SK-N-SH (cell line): ENCODE data around the gene RTP2. TPM values are rescaled to one million over a fixed set of nuclear protein-coding genes. Genes with fewer than 3 reads are reported as not detected.
A peak's percentile ranks its signal among the peaks of the same experiment; 100 is the strongest.

Experiments used
- CTCF ChIA-PET: fragments of 300-600, 350-600 bp; formaldehyde crosslinking; extraction: SDS; loops from one replicate; lab custom pipeline; 2021; lab: Yijun Ruan, JAX
- POLR2A ChIA-PET: fragments of 350-600 bp; sonication (Branson Sonifier 250); formaldehyde crosslinking; extraction: SDS; loops from one replicate; lab custom pipeline; 2020; ENCODE audit warnings: antibody characterized with exemption, inconsistent platforms; lab: Yijun Ruan, JAX
- DNase-seq: peaks from one replicate; pipeline ENCODE4 v3.0.0; 2012
- H2AFZ ChIP-seq: fragments of 200-600 bp; sonication (generic); 2 replicates; pipeline ENCODE4 v1.8.1; 2016; ENCODE audit warnings: antibody characterized with exemption, mild to moderate bottlenecking, low read depth
- H3F3A ChIP-seq: fragments of 200-600 bp; sonication (generic); replicated peaks from 2 replicates; pipeline ENCODE3; 2016; ENCODE audit warnings: antibody characterized with exemption, mild to moderate bottlenecking; ENCODE audit not compliant: insufficient read depth
- H3K27ac ChIP-seq, 2 experiments: fragments of 200-500 bp in 1 of 2; fragments of 200-600 bp in 1 of 2; sonication (Bioruptor generic) in 1 of 2; sonication (generic), shearing (Covaris generic) in 1 of 2; 2 replicates each; pipeline versions ENCODE4 v1.5.1 to v1.6.1; 2014 to 2016; ENCODE audit warnings: low read depth in 2 of 2, inconsistent platforms in 1 of 2, low read length in 1 of 2, mild to moderate bottlenecking in 1 of 2, mixed read lengths in 1 of 2
- H3K27me3 ChIP-seq: fragments of 200-600 bp; sonication (generic), shearing (Covaris generic); 2 replicates; pipeline ENCODE4 v1.6.1; 2016; ENCODE audit warnings: mixed run types; ENCODE audit not compliant: insufficient read depth
- H3K36me3 ChIP-seq, 2 experiments: fragments of 200-500 bp in 1 of 2; fragments of 200-600 bp in 1 of 2; sonication (Bioruptor generic) in 1 of 2; sonication (generic) in 1 of 2; replicated peaks in 1 of 2; 2 replicates each; pipeline versions ENCODE3 to v1.5.1; 2014 to 2016; ENCODE audit warnings: low read length in 1 of 2, mild to moderate bottlenecking in 1 of 2; ENCODE audit not compliant: insufficient read depth in 2 of 2, control insufficient read depth in 1 of 2
- H3K4me1 ChIP-seq, 2 experiments: fragments of 200-500 bp in 1 of 2; fragments of 200-600 bp in 1 of 2; sonication (Bioruptor generic) in 1 of 2; sonication (generic), shearing (Covaris generic) in 1 of 2; 2 replicates each; pipeline versions ENCODE4 v1.5.1 to v1.6.1; 2014 to 2016; ENCODE audit warnings: low read depth in 1 of 2, low read length in 1 of 2, mixed run types in 1 of 2; ENCODE audit not compliant: insufficient read depth in 2 of 2, control insufficient read depth in 1 of 2
- H3K4me2 ChIP-seq: fragments of 200-600 bp; sonication (generic), shearing (Covaris generic); 2 replicates; pipeline ENCODE4 v1.6.1; 2017; ENCODE audit warnings: mixed run types
- H3K4me3 ChIP-seq, 2 experiments: fragments of 200-500 bp in 1 of 2; fragments of 200-600 bp in 1 of 2; sonication (Bioruptor generic) in 1 of 2; sonication (generic), shearing (Covaris generic) in 1 of 2; 2 replicates each; pipeline versions ENCODE4 v1.5.1 to v1.8.1; 2014 to 2016; ENCODE audit warnings: low read depth in 2 of 2, inconsistent platforms in 1 of 2, low read length in 1 of 2, mild to moderate bottlenecking in 1 of 2, mixed read lengths in 1 of 2, moderate library complexity in 1 of 2
- H3K79me2 ChIP-seq: fragments of 200-600 bp; sonication (generic); 2 replicates; pipeline ENCODE4 v1.8.1; 2017; ENCODE audit warnings: mild to moderate bottlenecking; ENCODE audit not compliant: insufficient read depth
- H3K9ac ChIP-seq: fragments of 200-600 bp; sonication (generic); 2 replicates; pipeline ENCODE4 v1.6.1; 2017; ENCODE audit warnings: mixed run types
- H3K9me2 ChIP-seq: fragments of 200-600 bp; sonication (generic); 2 replicates; pipeline ENCODE4 v1.6.1; 2017; ENCODE audit warnings: mixed run types
- H3K9me3 ChIP-seq: fragments of 200-600 bp; sonication (generic); 2 replicates; pipeline ENCODE4 v1.6.1; 2017; ENCODE audit warnings: mixed run types, mild to moderate bottlenecking, moderate library complexity
- H4K20me1 ChIP-seq: fragments of 200-600 bp; sonication (generic); 2 replicates; pipeline ENCODE4 v1.6.1; 2017; ENCODE audit warnings: mild to moderate bottlenecking, mixed run types; ENCODE audit not compliant: insufficient read depth
- EP300 ChIP-seq, 2 experiments: IDR thresholded peaks; 2 replicates each; pipeline versions ENCODE4 v1.4.0 to v1.6.1; 2012; ENCODE audit warnings: borderline replicate concordance in 1 of 2, low read depth in 1 of 2, low read length in 1 of 2
- EZH2phosphoT487 ChIP-seq: fragments of 200-600 bp; sonication (generic); IDR thresholded peaks from 2 replicates; pipeline ENCODE4 v1.6.1; 2017; ENCODE audit warnings: low read depth, mixed run types, mild to moderate bottlenecking, antibody characterized with exemption, moderate library complexity, borderline replicate concordance
- IRF3 ChIP-seq: fragments of 150-350 bp; IDR thresholded peaks from 2 replicates; pipeline ENCODE4 v1.6.1; 2016; ENCODE audit warnings: mild to moderate bottlenecking, low read depth, low read length
- MAX ChIP-seq: IDR thresholded peaks from 2 replicates; pipeline ENCODE4 v1.4.0; 2012; ENCODE audit warnings: low read depth
- RFX5 ChIP-seq: IDR thresholded peaks from 2 replicates; pipeline ENCODE4 v1.6.1; 2012; ENCODE audit warnings: mild to moderate bottlenecking, improper control_type of control experiment, low read length
- YY1 ChIP-seq: IDR thresholded peaks from 2 replicates; pipeline ENCODE4 v1.4.0; 2012; ENCODE audit warnings: low read depth, mild to moderate bottlenecking
- WGBS: methylation state at CpG from one replicate; pipeline ENCODE4 v1.1.6; 2017; ENCODE audit warnings: low lambda C conversion rate; 5-methylcytosine and 5-hydroxymethylcytosine counted together
- polyA plus RNA-seq, 3 experiments: library from polyadenylated mRNA; depleted of rRNA; stranded (reverse); fragments of >200 nt; gene quantifications; 2 replicates each; pipeline ENCODE4 v1.2.3, GENCODE V29; 2012

Gene RTP2
- polyA plus RNA-seq, 1 of the 3 experiments (the other 2 are of a cell fraction): 0.07 TPM

GRCh38 chr3:187744169-187745151 is 42.1 kb upstream of the RTP2 start:
- Histone ChIP-seq H3K9ac (peak overlapping the region; percentile 93), H3F3A (peaks cover 18% of the 10 kb centered on the region), H3K4me3 (peak overlapping the region; percentile 81 to 94), H3K9me3 (no peaks in the 10 kb centered on the region), H2AFZ (peak overlapping the region; percentile 76), H3K4me2 (peak overlapping the region; percentile 93), H3K79me2 (peaks cover 50% of the 10 kb centered on the region), H3K9me2 (no peaks in the 10 kb centered on the region)
- peak; percentile 61 for DNase-seq
- CTCF ChIA-PET: interaction anchor here (0.8 to 1.6 kb wide), 7 partner anchors 19 to 1484 kb away, joined by 3 to 6 read pairs (median 4); no protein-coding TSS in a partner anchor
- no peak for TF ChIP-seq EP300 (IDR thresholded peaks at IDR 0.05; ENCODE audit: borderline replicate concordance in 1 of 2, low read depth in 1 of 2, low read length in 1 of 2)
- peak; percentile 27; the same call in 1 of the 2 replicates for TF ChIP-seq MAX
- no peak for TF ChIP-seq IRF3
- TF ChIP-seq, all 33 proteins: peak for 1
- no peaks in the 10 kb centered on the region for H3K36me3 ChIP-seq
- POLR2A ChIA-PET: no interaction called here
- H3K27me3 ChIP-seq: no peaks in the 10 kb centered on the region
- peaks cover 19 to 29% of the 10 kb centered on the region in 2 experiments; a peak in 2 of 4 replicates for H3K4me1 ChIP-seq
- H3K27ac ChIP-seq: peak overlapping the region; percentile 68 to 97
- under 1% methylated on average over 42 of the region's 55 CpGs for WGBS
- H4K20me1 ChIP-seq: no peaks in the 10 kb centered on the region; the same call in 1 of the 2 replicates

- ChIA-PET CTCF (interaction anchor here (0.9 to 1.3 kb wide), 3 partner anchors 10 to 1408 kb away, joined by 3 to 4 read pairs (median 3); no protein-coding TSS in a partner anchor), POLR2A (no interaction called here)
- peak overlapping the region; percentile 93 for H3K9ac ChIP-seq
- peak overlapping the region; percentile 76; the same call in 1 of the 2 replicates for H2AFZ ChIP-seq
- H3K4me3 ChIP-seq: peak overlapping the region; percentile 81 to 94
- no peak for DNase-seq
- WGBS: 4% methylated on average over 44 of the region's 45 CpGs
- peaks cover 19 to 38% of the 10 kb centered on the region in 2 experiments; a peak in 2 of 4 replicates for H3K4me1 ChIP-seq
- H3K27ac ChIP-seq: peak overlapping the region in 1 of 2 experiments; percentile 97; a peak in 3 of 4 replicates
- H3K27me3 ChIP-seq: no peaks in the 10 kb centered on the region
- peak overlapping the region; percentile 93 for H3K4me2 ChIP-seq
- no peaks in the 10 kb centered on the region for H3K36me3 ChIP-seq
- no peaks in the 10 kb centered on the region for H3K9me3 ChIP-seq
- no peaks in the 10 kb centered on the region; the same call in 1 of the 2 replicates for H4K20me1 ChIP-seq
- no peaks in the 10 kb centered on the region for H3K9me2 ChIP-seq
- peaks cover 28% of the 10 kb centered on the region for H3F3A ChIP-seq
- TF ChIP-seq YY1 (peak; percentile 16; the same call in 1 of the 2 replicates), RFX5 (no peak), EZH2phosphoT487 (no peak)
- TF ChIP-seq, all 33 proteins: peak for 1
- peaks cover 60% of the 10 kb centered on the region for H3K79me2 ChIP-seq
Observed at GRCh38 chr3:187743195-187744141, 41.1 kb upstream of the RTP2 start.
